Omental fat pad (tissue), 4 donors: Measurements from ENCODE around the gene TEX29. TPM values are rescaled to one million over a fixed set of nuclear protein-coding genes. Genes with fewer than 3 reads are reported as not detected.

Experiments used
- ATAC-seq: fragments of 150-250 bp; one replicate; pipeline ENCODE4 v1.9.1; 2016; ENCODE audit warnings: mild to moderate bottlenecking, moderate library complexity; ENCODE audit not compliant: low FRiP score
- DNase-seq: peaks from one replicate; pipeline ENCODE4 v3.0.0-alpha.2; 2019; ENCODE audit warnings: low spot score
- CTCF ChIP-seq, 3 donors: fragments of 450-650 bp; IDR thresholded peaks; one replicate each; pipeline ENCODE4 v1.5.1; 2016 to 2017; ENCODE audit warnings: antibody characterized with exemption in 3 of 3, mild to moderate bottlenecking in 3 of 3, moderate library complexity in 2 of 3
- total RNA-seq, 4 donors: library from RNA; depleted of rRNA; stranded (reverse); fragments of >200 nt; gene quantifications; one replicate each; pipeline ENCODE4 v1.1.0, GENCODE V29; 2016

Gene TEX29
- total RNA-seq, 4 donors from 2014 or later = 0.94 TPM; not detected in 3

GRCh38 chr13:111384441-111385182, 64.2 kb downstream of the TEX29 start:
- no peak for TF ChIP-seq CTCF (IDR thresholded peaks at IDR 0.05)
- ATAC-seq (no peak), DNase-seq (no peak)

DNA sequence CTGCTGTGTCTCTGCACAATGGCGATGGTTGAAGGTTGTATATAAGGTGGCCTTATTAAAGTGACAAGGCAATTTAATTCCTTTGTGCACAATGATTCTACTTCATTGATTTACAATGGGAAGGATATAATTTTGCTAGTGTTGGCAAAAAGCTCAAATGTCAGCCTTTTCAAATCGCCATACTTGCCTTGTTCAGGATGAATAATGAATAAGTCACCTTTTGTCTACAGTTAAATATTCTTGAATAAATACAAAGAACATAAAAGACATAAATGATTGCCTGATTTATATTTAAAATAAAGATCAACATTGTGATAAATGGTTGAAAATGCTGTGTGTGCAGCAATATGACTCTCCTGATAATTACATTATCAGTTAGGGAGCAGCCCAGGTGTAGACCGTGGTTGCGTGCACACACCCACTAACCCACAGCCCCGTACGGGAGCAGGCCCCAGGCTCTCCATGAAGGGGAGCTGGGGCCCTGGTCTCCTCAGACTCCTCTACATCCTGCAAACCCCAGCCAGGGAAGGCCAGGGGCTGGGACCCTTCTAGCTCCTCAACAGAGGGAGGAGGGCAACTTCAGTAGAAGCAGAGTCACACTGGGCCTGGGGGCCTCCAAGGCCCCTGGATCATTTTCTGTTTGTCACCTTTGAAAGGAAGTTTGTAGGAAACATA, 64.9 kb downstream of the TEX29 start:
- TF ChIP-seq CTCF (IDR thresholded peaks at IDR 0.05) = no peak
- DNase-seq = no peak
- no peak for ATAC-seq

DNA sequence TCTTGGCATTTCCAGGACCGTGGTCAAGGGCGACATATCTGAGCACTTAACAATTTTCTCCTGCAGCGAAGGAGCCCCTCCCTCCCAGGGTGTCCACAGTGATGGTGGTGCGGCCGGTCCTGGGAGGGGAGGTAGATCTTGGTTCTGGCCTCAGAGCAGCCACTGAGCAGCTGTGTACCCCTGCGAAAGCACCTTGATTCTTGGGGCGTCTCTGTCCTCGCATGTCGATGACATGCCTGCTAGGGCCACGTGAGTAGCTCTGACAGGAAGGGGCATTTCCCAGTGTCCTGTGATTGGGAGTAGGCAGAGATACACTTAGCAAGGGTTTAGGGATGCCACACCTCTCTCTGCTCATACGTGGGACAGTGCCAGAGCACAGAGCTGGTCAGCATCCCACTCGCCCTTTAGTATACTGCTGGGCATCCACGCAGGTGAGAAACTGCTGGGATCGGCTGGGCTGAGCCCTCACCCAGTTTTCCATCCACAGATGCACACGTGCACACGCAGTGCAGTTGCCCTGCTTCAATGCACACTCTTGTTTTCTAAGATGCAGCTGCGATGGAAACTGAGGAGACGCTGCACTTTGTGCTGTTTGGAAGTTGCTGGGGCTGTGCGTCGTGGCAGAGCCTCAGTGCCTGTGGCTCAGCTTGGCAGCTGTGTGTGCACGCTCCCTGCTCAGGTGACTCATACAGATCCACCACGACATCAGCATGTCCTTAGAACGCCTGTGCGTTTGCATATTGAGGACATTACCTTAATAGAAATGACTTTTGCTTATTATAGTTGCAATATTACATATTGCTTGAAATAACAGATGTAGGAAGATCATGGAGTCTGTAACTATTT, 66.8 kb downstream of the TEX29 start:
- no peak for ATAC-seq
- DNase-seq = no peak
- TF ChIP-seq CTCF (IDR thresholded peaks at IDR 0.05) = no peak

DNA sequence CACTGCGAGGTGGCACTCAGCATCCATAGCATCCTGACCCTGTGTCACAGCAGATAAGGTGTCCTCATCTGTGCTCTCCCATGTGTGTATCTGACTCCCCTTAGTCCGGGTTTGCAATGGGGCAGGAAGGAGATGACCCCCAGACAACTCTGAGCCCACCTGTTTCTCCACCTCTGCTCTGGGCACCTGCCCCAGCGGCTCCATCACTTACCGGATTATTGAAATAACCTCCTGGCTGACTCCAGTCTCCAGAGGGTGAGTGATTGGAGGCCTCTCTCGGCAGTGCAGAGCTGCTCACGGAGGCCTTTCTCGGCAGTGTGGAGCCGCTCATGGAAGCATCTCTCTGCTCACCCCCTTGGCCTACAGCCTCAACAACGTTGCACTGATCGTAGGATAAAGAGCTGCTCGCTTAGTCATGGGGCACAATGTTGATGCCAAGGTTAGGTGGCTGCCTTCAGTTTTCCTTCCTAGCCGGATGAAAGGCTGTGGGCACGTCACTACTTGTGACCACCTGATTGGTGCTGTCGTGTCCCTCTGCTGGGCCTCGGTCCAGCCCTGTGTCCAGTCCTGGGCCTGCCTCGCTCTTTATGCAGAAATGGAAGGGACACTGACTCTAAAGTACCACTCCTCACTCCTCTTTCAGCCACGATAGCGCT, 67.6 kb downstream of the TEX29 start:
- no peak for DNase-seq
- no peak for TF ChIP-seq CTCF (IDR thresholded peaks at IDR 0.05)
- ATAC-seq = no peak

DNA sequence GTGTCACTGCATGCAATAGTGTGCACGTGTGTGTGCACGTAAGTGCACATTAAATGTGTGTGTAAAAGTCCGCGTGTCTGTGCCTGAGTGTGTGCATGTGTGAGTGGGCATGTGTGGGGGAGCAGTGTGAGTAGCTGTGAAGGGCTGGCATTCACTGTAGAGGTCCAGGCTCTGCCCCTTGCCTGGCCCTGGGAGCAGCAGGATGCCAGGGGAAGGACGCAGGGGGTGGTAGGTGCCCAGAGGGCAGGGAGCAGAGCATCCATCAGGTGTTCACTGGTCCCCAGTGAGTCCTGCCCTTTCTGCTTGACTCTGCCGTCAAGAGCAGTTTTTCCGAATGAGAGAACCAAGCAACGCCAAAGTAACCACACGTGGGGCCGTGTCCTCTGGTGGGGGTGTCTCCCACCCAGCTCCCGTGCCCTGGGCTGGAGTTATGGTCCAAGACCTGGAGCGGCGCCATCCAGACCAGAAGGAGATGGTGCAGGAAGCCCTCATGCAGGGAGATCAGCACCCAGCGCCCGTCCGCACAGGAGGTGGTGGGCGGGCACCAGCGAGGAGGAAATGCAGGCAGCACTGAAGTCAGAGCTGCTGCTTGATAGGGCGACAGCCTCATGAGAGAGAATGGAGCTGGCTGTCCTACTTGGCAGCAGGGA, 68.5 kb downstream of the TEX29 start:
- TF ChIP-seq CTCF (IDR thresholded peaks at IDR 0.05) = no peak
- no peak for DNase-seq
- ATAC-seq = no peak
